Memory B cell (primary cell): ENCODE results near the gene CLIP4.

Experiments
- ATAC-seq: fragments of 150-1000 bp; cut with Tn5 transposase; 2 replicates; pipeline ENCODE4 v1.10.0; 2021; ENCODE audit warnings: low read depth, mild to moderate bottlenecking, moderate library complexity
- DNase-seq, 2 donors: peaks; one replicate each; pipeline ENCODE4 v3.0.0; 2022; ENCODE audit warnings: low spot score in 2 of 2
- H3K27ac Mint-ChIP-seq: one replicate; pipeline ENCODE4 v1.8.0; 2022; ENCODE audit warnings: mild to moderate bottlenecking, moderate library complexity, mixed read lengths
- H3K27me3 Mint-ChIP-seq: one replicate; pipeline ENCODE4 v1.8.0; 2022; ENCODE audit warnings: mixed read lengths
- H3K36me3 Mint-ChIP-seq: one replicate; pipeline ENCODE4 v1.8.0; 2022; ENCODE audit warnings: mild to moderate bottlenecking, mixed read lengths
- H3K4me1 Mint-ChIP-seq: one replicate; pipeline ENCODE4 v1.8.0; 2022; ENCODE audit warnings: mixed read lengths
- H3K4me3 Mint-ChIP-seq: one replicate; pipeline ENCODE4 v1.8.0; 2022; ENCODE audit warnings: mild to moderate bottlenecking, moderate library complexity, mixed read lengths
- H3K9me3 Mint-ChIP-seq: one replicate; pipeline ENCODE4 v1.8.0; 2022; ENCODE audit warnings: mixed read lengths

Gene CLIP4

DNA sequence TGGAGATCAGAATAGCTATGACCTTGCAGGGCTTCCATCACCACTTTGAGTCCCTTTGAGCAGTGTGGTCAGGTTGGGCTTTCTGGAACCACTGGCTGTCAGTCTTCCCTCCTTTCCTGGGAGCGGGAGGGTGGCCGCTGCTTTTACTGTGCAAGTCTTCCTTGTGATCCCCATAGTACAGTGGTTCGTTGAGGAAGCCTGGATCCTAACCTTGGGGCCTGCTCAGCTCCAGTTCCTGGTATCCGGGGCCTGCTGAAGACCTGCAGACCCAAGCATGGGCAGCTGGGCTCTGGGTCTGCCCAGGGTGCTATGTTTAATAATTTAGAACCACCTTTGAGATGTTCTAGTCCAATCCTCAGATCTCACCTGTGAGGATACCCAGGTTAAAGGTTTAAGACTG lies 104.2 kb downstream of the CLIP4 start:
- Mint-ChIP-seq H3K27me3 (peaks cover 7% of the 10 kb centered on the region), H3K4me1 (no peaks in the 10 kb centered on the region), H3K27ac (no peak overlapping the region), H3K9me3 (no peaks in the 10 kb centered on the region), H3K4me3 (no peak overlapping the region), H3K36me3 (no peaks in the 10 kb centered on the region)
- DNase-seq (no peak), ATAC-seq (no peak)

DNA sequence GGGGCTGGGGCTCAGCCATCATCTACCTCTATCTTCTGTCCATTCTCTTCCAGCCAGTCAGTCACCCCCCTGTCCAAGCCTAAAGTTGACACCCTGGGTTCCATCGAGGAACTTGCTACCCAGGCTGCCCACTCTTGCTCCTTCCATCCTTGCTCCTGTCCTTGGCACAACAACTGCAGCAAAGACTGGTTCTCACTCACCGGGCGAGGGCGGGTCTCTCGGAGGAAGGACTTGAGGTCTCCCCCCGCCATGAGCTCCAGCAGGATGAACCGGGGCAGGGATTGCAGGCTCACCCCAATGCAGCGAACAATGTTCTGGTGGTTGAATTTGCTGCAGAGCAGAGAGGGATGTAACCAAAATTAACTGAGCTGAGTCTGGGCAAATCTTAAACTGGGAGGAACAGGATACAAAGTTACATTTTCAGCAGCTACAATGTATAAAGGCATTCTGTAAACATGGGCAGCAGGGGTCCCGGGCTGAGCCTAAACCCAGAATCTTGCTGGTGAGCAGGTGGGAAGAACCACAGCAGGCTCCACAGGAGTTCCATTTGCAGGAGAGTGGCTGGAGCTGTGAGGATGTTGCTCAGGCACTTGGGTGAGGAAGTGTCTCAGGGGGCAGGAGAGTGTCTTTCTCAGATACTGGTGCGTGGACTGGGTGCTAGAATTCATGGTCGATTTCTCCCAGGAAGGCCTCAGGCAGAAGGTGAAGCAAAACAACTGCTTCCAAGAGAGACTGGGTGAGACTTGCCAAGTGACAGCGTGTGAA lies 105.5 kb downstream of the CLIP4 start:
- Mint-ChIP-seq H3K4me3 (no peak overlapping the region), H3K36me3 (no peaks in the 10 kb centered on the region), H3K27me3 (peaks cover 8% of the 10 kb centered on the region), H3K4me1 (no peaks in the 10 kb centered on the region), H3K27ac (no peak overlapping the region), H3K9me3 (no peaks in the 10 kb centered on the region)
- no peak for ATAC-seq
- DNase-seq: no peak

DNA sequence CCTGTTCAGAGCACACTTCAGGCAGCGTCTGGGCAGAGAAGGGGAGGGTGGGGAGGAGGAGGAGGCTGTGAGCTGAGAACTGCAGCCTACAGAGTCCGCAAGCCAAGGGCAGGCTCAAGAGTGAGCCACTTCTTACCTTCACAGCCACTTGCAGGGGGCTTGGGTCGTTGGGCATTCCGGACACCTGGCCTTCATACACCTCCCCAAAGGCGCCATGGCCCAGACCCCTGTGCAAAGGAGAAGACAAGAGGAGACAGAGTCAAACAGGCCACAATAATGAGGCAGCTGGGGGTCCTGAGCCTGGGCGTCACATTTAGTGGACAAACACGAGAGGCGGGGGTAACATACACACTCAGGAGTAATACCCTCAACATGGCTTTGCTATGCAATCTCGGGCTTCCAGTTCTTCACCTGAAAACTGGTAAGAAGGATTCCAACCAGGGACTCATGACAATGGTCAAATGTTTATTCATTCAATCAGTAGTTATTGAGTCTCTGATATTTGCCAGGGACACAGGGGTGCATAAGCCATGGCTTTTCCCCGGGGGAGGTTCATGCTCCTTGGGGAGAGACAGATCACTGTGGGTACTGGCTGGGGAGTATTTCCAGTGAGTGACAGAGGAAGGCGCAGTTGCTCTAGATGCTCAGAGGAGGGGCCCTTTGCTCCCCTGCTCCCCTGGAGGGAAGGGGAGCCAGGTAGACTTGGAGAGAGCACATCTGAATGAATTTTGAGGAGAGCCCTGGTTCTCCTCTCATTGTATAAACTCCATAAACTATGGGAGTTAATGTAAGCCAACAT lies 107.4 kb downstream of the CLIP4 start:
- ATAC-seq (no peak), DNase-seq (no peak)
- no peaks in the 10 kb centered on the region for H3K4me1 Mint-ChIP-seq
- H3K4me3 Mint-ChIP-seq: no peak overlapping the region
- no peaks in the 10 kb centered on the region for H3K36me3 Mint-ChIP-seq
- H3K27ac Mint-ChIP-seq: no peak overlapping the region
- H3K9me3 Mint-ChIP-seq: no peaks in the 10 kb centered on the region
- H3K27me3 Mint-ChIP-seq: peaks cover 8% of the 10 kb centered on the region

DNA sequence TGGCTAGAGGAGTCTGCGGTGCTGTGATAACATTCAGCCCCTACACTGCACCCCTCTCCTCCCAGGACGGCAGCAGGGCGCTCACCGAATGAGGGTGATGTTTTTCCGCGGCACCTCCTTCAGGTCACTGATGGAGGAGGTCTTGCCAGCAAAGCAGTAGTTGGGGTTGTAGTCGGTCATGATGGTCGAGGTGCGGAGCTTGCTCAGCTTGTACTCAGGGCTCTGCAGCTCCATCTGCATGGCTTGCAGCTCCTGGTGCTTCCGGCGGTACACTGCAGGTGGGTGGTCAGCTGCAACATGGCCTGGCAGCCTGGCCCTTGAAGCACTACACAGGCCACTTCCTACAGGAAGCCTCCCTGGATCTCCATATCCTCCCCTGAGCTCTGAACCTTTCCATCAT lies 108.0 kb downstream of the CLIP4 start:
- H3K4me3 Mint-ChIP-seq: no peak overlapping the region
- DNase-seq (no peak), ATAC-seq (no peak)
- no peak overlapping the region for H3K27ac Mint-ChIP-seq
- H3K36me3 Mint-ChIP-seq: no peaks in the 10 kb centered on the region
- no peaks in the 10 kb centered on the region for H3K4me1 Mint-ChIP-seq
- peaks cover 8% of the 10 kb centered on the region for H3K27me3 Mint-ChIP-seq
- H3K9me3 Mint-ChIP-seq: no peaks in the 10 kb centered on the region

DNA sequence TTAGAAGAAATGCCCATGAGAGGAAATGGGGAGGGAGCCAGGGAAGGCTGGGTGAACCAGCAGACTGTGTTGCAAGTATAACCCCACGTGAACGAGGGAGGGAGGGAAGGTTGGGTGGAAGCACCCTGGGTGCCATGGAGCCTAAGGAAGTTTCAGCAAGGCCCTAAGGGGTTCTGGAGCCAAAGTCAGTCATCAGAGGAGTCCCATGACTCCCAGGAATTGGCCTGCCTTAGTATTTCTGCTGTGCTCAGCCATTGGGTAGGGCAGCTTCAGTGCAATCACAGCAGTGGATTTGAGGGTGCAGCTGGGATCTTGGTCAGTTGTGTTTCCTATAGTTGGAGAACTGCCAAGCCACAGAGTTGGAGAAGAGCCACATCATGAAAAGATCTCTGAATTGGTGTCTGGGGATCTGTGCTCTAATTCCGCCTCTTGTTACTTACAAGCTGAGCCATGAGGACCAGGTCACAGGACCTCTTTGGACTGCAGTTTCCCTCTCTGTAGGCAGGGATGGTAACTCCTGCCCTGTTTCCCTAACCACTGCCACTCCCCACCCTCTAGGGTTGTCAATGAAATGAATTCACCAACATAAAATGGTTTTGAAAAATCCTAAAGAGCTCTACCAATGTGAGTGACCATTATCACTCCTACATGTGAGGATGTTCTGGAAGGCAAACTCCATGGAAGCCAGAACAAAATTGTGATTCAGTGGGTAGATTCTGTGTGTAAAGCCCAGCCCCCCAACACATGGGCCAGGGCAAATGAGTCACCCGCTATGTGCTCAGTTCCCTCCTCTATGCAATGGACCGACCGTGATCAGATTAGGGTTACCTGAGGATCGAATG lies 108.9 kb downstream of the CLIP4 start:
- DNase-seq: no peak
- Mint-ChIP-seq H3K4me3 (no peak overlapping the region), H3K36me3 (no peaks in the 10 kb centered on the region), H3K27me3 (peaks cover 8% of the 10 kb centered on the region), H3K27ac (no peak overlapping the region), H3K4me1 (no peaks in the 10 kb centered on the region), H3K9me3 (no peaks in the 10 kb centered on the region)
- no peak for ATAC-seq

DNA sequence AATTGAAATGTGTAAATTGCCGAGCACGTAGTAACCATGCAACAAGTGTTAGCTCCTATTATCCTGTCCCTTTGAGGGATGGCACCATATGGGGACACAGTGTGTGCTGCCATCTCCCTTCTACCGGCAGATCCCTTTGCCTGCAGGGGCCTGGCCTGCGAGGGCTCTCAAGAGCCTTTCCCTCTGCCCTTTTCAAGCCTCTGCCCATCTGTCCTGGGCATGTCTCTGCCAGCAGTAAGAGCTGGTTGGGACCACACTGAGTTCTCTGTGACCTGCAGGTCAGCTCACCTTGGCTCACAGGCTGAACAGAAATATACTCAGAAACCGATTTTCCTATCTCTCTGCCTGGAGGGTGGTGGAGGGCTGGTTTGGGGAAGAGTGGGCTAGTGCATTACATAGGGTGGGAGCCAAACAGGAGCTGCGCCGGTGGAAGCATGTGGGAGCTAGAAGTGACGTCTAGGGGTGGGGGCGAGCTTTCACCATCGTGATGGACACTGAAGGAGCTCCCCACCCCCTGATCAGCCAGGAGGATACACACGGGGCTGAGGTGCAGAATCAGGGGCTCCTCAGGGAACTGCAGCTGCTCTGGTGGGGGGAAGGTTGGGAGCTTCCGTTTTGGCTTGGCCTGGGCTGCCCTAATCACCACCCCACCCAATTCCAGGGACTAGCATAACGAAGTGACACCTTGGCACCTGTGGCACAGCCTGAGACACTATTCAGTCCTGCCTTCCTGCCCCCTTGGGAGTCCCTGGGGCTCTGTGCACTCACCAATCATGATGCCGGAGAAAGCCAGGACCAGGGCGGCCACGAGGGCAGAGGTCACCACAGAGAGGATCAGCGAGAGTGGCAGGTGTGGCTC lies 109.7 kb downstream of the CLIP4 start:
- no peak overlapping the region for H3K27ac Mint-ChIP-seq
- H3K27me3 Mint-ChIP-seq: peaks cover 11% of the 10 kb centered on the region
- no peaks in the 10 kb centered on the region for H3K36me3 Mint-ChIP-seq
- H3K4me3 Mint-ChIP-seq: no peak overlapping the region
- H3K9me3 Mint-ChIP-seq: no peaks in the 10 kb centered on the region
- H3K4me1 Mint-ChIP-seq: no peaks in the 10 kb centered on the region
- ATAC-seq (no peak), DNase-seq (no peak)

DNA sequence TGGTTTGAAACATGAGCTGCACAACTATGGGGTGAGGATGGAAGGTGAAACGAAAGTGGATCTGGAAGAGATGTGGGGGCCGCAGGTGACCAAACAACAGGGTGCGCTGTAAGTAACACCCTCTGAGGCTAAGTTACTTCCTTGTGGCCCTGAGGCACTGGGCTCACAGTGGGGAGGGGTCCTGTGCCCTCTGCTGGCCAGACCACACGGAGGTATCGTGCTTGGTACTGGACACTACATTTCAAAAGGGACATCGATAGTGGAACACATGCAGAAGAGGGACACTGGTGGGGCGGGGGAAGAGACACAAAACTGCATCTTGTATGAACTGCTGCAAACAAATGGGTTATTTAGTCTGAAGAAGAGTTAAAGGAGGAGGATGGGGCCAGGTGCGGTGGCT lies 110.6 kb downstream of the CLIP4 start:
- no peak for DNase-seq
- Mint-ChIP-seq H3K4me3 (no peak overlapping the region), H3K27ac (no peak overlapping the region), H3K9me3 (no peaks in the 10 kb centered on the region), H3K4me1 (no peaks in the 10 kb centered on the region), H3K27me3 (peaks cover 11% of the 10 kb centered on the region), H3K36me3 (no peaks in the 10 kb centered on the region)
- ATAC-seq: no peak

DNA sequence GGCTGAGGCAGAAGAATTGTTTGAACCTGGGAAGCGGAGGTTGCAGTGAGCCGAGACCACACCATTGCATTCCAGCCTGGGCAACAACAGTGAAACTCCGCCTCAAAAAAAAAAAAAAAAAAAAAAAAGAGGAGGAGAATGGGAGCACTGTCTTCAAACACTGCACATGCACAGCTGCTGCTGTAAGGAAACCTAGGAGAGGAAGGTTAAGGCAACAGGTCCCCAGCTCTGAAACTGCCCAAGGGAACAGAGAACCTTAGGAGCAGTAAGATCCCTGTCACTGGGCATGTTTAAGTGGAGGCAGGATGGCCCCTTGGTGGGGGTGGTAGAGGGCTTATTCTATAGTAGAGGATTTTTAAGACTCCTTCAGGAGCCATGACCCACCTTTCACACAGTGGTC lies 111.2 kb downstream of the CLIP4 start:
- Mint-ChIP-seq H3K4me1 (no peaks in the 10 kb centered on the region), H3K27me3 (peaks cover 11% of the 10 kb centered on the region), H3K27ac (no peak overlapping the region), H3K36me3 (no peaks in the 10 kb centered on the region), H3K4me3 (no peak overlapping the region), H3K9me3 (no peaks in the 10 kb centered on the region)
- DNase-seq: no peak
- ATAC-seq: no peak

DNA sequence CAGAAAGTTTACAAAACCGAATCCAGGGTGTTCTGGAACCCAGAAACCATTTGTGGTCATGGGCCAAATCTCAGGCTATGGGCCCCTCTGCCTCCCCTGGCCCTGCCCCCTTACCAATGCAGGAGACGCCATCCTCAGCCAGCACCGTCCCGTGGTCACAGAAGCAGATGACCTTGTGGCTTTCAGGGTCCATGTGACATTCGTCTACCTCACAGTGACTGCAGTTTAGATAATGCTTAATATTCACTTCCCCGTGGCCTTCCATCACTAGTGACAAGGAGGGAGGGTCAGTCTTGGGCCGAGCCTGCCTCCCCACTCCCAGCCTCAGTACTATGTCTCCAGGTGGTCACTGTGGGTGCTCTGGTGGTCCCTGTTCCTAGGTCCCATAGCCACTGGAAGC lies 111.6 kb downstream of the CLIP4 start:
- DNase-seq (no peak), ATAC-seq (no peak)
- Mint-ChIP-seq H3K4me3 (no peak overlapping the region), H3K36me3 (no peaks in the 10 kb centered on the region), H3K9me3 (no peaks in the 10 kb centered on the region), H3K27me3 (peaks cover 10% of the 10 kb centered on the region), H3K27ac (no peak overlapping the region), H3K4me1 (no peaks in the 10 kb centered on the region)

DNA sequence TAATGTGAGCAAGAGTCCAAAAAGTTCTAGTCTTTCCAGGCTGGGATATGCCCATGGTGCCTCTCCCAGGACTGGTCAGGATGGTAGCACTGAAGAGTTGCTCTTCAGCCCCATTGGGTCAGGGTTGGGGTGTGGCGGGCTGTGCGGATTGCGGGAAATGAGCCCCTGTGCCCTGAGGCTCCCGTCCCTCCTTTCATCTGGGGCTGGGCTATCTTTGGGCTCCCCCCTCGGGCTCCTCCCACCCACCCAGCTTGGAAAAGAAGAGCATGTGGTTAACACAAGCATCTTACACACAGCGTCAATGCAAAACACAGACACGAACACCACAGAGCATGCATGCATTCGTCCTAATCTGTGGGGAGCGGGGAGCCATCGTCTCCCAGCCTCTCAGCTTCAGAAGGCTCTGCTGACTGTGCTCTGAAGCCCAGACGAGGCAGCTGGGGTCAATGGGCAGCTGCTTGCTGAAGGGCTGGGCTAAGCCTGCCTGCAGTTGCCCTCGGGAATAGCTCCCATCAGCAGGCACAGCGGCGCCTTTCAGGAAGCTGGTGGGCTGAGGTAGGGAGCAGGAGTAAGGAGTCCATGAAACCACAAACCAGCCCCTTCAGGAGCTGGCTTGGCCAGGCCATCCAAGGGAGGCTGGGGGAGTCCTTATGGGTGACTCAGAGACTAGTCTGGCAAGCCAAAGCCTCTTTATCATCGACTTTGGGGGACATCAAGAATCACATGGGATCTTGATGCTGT lies 112.9 kb downstream of the CLIP4 start:
- no peak overlapping the region for H3K4me3 Mint-ChIP-seq

DNA sequence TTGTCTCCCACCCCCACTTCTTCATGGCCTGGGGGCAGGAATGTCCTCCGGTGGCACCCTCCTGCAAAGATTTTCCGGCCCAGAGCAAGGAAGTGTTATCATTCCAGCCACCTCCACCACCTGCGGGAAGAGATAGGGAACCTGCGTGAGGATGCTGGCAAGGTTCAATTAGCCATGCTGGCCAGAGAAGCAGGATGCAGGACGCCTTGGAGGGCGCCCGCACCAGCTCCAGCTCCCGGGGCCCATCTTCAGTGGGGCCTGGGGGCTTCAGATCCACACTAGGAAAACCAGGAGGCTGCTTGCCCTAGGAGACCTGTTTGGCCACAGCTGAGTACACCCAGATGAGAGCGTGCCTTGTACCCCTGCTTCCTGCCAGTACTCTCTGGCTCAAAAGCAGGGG lies 113.7 kb downstream of the CLIP4 start:
- no peaks in the 10 kb centered on the region for H3K36me3 Mint-ChIP-seq
- ATAC-seq (no peak), DNase-seq (no peak)
- H3K27me3 Mint-ChIP-seq: peaks cover 13% of the 10 kb centered on the region
- no peak overlapping the region for H3K27ac Mint-ChIP-seq
- no peak overlapping the region for H3K4me3 Mint-ChIP-seq
- no peaks in the 10 kb centered on the region for H3K4me1 Mint-ChIP-seq
- no peaks in the 10 kb centered on the region for H3K9me3 Mint-ChIP-seq

More for the DNA sequence above, 112.9 kb downstream of the CLIP4 start:
- H3K9me3 Mint-ChIP-seq: no peaks in the 10 kb centered on the region
- H3K27me3 Mint-ChIP-seq: peaks cover 8% of the 10 kb centered on the region
- ATAC-seq (no peak), DNase-seq (no peak)
- H3K36me3 Mint-ChIP-seq: no peaks in the 10 kb centered on the region
- no peak overlapping the region for H3K27ac Mint-ChIP-seq
- no peaks in the 10 kb centered on the region for H3K4me1 Mint-ChIP-seq

DNA sequence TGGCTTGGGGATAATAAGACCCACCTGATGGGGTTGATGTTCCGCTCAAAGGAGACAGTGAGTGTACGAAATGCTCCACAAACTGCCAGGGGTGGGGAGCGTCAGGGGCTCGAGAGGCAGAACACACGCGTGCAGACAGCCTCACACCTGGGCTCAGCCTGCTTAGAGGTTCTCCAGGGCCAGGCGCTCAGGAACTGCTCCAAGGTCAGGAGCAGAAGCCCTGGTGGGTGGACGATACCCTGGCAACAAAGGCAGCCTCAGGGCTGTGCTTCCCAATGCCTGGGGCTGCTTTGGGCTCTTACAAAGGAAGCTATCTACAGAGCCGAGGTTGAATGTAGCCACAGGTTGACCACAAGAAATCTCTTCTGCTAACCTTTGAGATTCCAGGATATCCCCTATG lies 114.4 kb downstream of the CLIP4 start:
- H3K9me3 Mint-ChIP-seq: no peaks in the 10 kb centered on the region
- H3K27me3 Mint-ChIP-seq: peaks cover 14% of the 10 kb centered on the region
- H3K4me3 Mint-ChIP-seq: no peak overlapping the region
- H3K36me3 Mint-ChIP-seq: no peaks in the 10 kb centered on the region
- no peak overlapping the region for H3K27ac Mint-ChIP-seq
- no peaks in the 10 kb centered on the region for H3K4me1 Mint-ChIP-seq
- ATAC-seq (no peak), DNase-seq (no peak)

DNA sequence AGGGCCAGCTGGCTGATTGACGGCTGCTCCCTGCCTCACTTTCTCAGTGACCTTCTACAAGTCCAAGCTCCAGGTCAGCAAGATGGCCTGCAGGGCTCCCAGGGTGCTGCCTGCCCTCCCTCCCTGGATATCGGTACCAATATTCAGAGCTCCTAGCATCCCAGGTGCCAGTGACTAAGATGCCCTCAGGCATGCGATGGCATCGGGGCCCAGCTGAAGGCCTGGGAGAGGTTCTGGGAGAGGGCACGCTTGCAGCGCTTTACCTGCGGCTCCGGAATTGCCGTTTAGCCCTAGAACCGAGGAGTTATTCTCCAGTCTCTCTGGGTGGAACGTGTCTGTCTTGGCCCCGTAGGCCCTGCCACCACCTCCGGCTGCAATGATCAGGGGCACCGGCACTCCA lies 116.8 kb downstream of the CLIP4 start:
- Mint-ChIP-seq H3K27me3 (peaks cover 20% of the 10 kb centered on the region), H3K9me3 (no peaks in the 10 kb centered on the region), H3K36me3 (peaks cover 1% of the 10 kb centered on the region), H3K4me3 (no peak overlapping the region), H3K4me1 (no peaks in the 10 kb centered on the region), H3K27ac (no peak overlapping the region)
- ATAC-seq: no peak
- DNase-seq: no peak
